Natural killer cell treated with Interleukin-12 subunit alpha and Interleukin-12 subunit beta and Interleukin-15 and Interleukin-18, amount 100 ng/mL, for 72 hours (primary cell): ENCODE measurements around the gene CLDN18. TPM values are rescaled to one million over a fixed set of nuclear protein-coding genes. Genes with fewer than 3 reads are reported as not detected.

Source experiments
- ATAC-seq, 2 donors: fragments of 150-1000 bp; cut with Tn5 transposase in 1 of 2; sonication (Bioruptor Pico), chemical (Tn5 transposase) in 1 of 2; 2 replicates each; pipeline ENCODE4 v1.10.0; 2021
- DNase-seq: peaks from one replicate; pipeline ENCODE4 v3.0.0; 2022; ENCODE audit warnings: low spot score
- H3K27ac Mint-ChIP-seq, 2 donors: 1 replicate in 1 of 2; 2 replicates in 1 of 2; pipeline ENCODE4 v1.8.0; 2022; ENCODE audit warnings: mixed read lengths in 2 of 2, mild to moderate bottlenecking in 1 of 2, moderate library complexity in 1 of 2
- H3K27me3 Mint-ChIP-seq, 2 donors: 1 replicate in 1 of 2; 2 replicates in 1 of 2; pipeline ENCODE4 v1.8.0; 2022; ENCODE audit warnings: mixed read lengths in 2 of 2
- H3K36me3 Mint-ChIP-seq: one replicate; pipeline ENCODE4 v1.8.0; 2022; ENCODE audit warnings: mixed read lengths
- H3K4me1 Mint-ChIP-seq, 2 donors: 1 replicate in 1 of 2; 2 replicates in 1 of 2; pipeline ENCODE4 v1.8.0; 2022; ENCODE audit warnings: low read depth in 2 of 2, mixed read lengths in 2 of 2, mild to moderate bottlenecking in 1 of 2
- H3K4me3 Mint-ChIP-seq: one replicate; pipeline ENCODE4 v1.8.0; 2022; ENCODE audit warnings: mixed read lengths
- H3K9me3 Mint-ChIP-seq: 2 replicates; pipeline ENCODE4 v1.8.0; 2022; ENCODE audit warnings: mixed read lengths
- total RNA-seq, 2 donors: library from RNA; stranded (reverse); gene quantifications; one replicate each; pipeline ENCODE4 v1.2.3, GENCODE V29; 2022

CLDN18 gene
- total RNA-seq, 2 donors from 2014 or later, result not detected

DNA sequence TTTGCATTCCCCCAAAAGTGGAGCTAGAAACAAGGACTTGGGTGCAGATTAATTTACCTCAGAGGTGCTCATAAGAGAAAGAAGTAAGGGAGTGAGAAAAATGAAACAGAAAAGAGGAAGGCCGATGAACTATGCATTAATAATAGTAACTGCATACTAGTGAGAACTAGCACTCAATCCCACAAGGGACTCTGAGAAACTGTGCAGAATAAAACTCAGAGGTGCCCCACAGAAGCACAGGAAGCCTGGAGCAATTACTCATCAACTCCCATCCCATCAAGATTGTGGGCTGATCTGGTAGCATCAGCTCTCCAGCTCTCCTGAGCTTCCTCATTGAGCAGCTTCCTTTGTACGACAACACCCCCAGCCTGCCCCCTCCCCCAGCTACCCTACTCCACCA, 50.8 kb downstream of the CLDN18 start:
- H3K4me3 Mint-ChIP-seq, result no peak overlapping the region
- ATAC-seq (no peak), DNase-seq (peak; percentile 23)
- H3K27ac Mint-ChIP-seq, result no peak overlapping the region
- no peaks in the 10 kb centered on the region for H3K4me1 Mint-ChIP-seq
- H3K27me3 Mint-ChIP-seq, result peaks cover 5 to 15% of the 10 kb centered on the region in 2 donors
- H3K36me3 Mint-ChIP-seq, result no peaks in the 10 kb centered on the region
- no peaks in the 10 kb centered on the region for H3K9me3 Mint-ChIP-seq

DNA sequence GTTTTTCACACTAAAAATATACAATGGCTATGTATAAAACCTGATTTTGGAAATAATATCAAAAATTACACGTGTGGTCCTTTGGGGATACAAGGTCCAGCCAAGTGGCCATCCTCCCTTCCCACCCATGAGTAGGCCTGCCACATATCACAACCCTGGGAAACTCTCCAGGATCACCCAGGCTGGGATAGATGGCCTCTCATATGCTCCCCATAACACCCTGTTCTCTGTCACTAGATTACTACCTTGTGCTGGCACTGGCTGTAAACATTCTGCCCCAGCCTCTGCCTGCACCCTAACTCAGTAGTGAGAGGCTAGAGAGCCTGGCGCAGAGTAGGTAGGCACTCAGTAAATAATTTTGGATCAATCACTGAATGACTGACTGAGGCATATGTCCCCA, 52.1 kb downstream of the CLDN18 start:
- Mint-ChIP-seq H3K36me3 (no peaks in the 10 kb centered on the region), H3K9me3 (no peaks in the 10 kb centered on the region), H3K4me1 (peaks cover 5 to 9% of the 10 kb centered on the region in 2 donors), H3K27ac (no peak overlapping the region), H3K27me3 (peaks cover 2 to 7% of the 10 kb centered on the region in 2 donors), H3K4me3 (no peak overlapping the region)
- DNase-seq (no peak), ATAC-seq (no peak)

DNA sequence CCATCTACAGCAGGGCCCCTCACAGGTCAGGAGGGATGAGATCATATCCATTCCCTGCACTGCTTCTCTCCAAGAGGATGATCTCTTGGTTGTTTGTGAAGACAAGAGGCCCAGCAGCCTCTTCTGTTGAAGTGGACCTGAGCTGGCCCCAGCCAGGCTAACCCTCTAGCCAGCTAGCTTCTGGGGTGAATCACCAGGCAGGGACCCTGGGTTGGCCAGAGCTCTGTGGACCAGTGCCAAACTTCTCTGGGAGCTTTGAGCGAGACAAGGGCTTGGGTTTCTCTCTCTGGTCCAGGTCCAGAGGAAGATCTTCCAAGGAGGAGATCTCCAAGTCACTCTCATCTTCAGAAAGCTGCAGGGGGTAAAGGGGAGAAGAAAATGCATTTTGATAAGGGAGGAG, 52.7 kb downstream of the CLDN18 start:
- Mint-ChIP-seq H3K9me3 (no peaks in the 10 kb centered on the region), H3K4me1 (peaks cover 5 to 9% of the 10 kb centered on the region in 2 donors), H3K4me3 (no peak overlapping the region), H3K27ac (no peak overlapping the region), H3K27me3 (peaks cover 2 to 7% of the 10 kb centered on the region in 2 donors), H3K36me3 (no peaks in the 10 kb centered on the region)
- DNase-seq (peak; percentile 31), ATAC-seq (no peak)

DNA sequence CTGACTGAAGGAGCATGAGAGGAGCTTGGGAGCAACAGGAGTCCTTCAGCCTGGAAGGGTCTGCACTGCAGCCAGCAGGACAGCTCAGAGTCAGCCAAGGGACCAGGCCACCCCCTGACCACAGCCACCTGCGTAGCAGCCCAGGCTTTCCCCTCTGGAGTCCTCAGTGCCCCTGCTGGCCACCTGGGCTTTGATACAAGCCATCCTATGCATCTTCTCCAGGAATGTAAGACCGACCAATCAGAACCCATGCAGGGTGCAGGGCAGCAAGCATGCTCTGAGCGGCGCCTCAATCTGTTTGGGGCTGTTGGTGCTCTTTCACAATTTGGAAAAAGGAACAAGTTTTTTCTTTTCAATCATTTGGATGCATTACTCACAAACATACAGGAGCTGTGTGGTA, 53.5 kb downstream of the CLDN18 start:
- Mint-ChIP-seq H3K36me3 (no peaks in the 10 kb centered on the region), H3K4me3 (no peak overlapping the region), H3K9me3 (no peaks in the 10 kb centered on the region), H3K4me1 (peaks cover 5 to 9% of the 10 kb centered on the region in 2 donors), H3K27ac (no peak overlapping the region), H3K27me3 (peaks cover 2 to 4% of the 10 kb centered on the region in 2 donors)
- DNase-seq (no peak), ATAC-seq (no peak)

DNA sequence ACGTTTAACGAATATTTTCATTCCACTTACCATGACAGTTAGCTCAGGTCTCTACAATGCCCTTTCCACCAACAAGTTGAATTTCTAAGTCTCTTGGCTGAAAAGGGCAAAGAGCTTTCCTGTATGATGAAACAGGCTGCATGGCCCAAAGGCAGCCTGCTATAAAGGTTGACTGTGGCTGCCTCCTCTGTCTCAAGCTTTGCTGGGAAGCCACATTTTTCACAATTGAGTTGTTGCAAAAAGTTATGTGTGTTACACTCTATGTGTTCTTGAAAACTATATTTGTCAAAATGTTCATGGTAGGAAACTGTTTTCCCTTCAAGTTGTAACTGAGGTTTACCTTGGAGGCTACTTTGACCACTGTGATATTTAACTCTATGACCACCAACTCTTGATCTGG, 56.0 kb downstream of the CLDN18 start:
- DNase-seq, result no peak
- ATAC-seq, result peak; percentile 51 to 55
- Mint-ChIP-seq H3K9me3 (no peaks in the 10 kb centered on the region), H3K27ac (peak overlapping the region; percentile 54 to 74), H3K27me3 (peaks cover 2 to 14% of the 10 kb centered on the region in 2 donors), H3K36me3 (no peaks in the 10 kb centered on the region), H3K4me3 (peak overlapping the region; percentile 1), H3K4me1 (peaks cover 5 to 9% of the 10 kb centered on the region in 2 donors)

DNA sequence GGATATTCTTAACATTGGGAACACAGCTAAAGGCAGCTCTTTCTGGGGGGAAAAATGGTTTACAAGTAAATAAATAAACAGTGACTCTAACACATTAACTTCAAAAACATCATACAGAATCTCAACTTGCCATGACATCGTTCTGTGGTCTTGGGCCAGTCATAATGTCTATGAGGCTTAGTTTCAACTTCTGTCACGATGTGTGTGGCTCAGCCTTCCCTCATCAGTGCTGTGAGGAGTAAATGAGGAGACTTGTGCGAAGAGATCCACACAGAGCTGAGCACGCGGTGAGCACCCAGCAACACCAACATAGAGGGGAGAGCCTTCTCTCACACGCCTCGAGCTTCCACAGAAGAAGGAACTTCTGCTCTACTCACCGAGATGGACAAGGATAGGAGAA, 56.4 kb downstream of the CLDN18 start:
- Mint-ChIP-seq H3K27me3 (peaks cover 2 to 14% of the 10 kb centered on the region in 2 donors), H3K4me3 (peak overlapping the region; percentile 1), H3K36me3 (no peaks in the 10 kb centered on the region), H3K27ac (peak overlapping the region; percentile 54 to 74), H3K4me1 (peaks cover 5 to 9% of the 10 kb centered on the region in 2 donors), H3K9me3 (no peaks in the 10 kb centered on the region)
- no peak for DNase-seq
- ATAC-seq, result peak; percentile 73 to 91

DNA sequence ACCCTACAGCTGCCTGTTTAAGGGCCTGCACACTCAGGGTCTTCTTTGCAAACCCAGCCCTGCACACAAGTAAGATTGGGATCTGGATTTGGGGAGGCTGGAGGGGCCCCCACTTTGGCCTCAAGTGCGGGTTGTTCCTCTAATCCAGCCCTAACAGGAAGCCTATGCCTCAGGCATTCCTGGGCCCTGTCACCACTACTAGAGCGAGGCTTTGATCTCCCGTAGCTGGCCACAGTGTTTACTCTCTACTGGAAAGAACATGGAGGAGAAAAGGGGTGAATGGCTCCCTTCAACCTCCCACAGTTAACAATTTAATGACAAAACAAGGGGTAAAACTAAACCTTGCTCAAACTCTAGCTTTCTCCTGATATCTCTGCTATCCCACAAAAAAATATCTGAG, 57.0 kb downstream of the CLDN18 start:
- H3K4me1 Mint-ChIP-seq, result peaks cover 5 to 9% of the 10 kb centered on the region in 2 donors
- no peaks in the 10 kb centered on the region for H3K9me3 Mint-ChIP-seq
- H3K27me3 Mint-ChIP-seq, result peaks cover 2 to 14% of the 10 kb centered on the region in 2 donors
- no peak overlapping the region for H3K27ac Mint-ChIP-seq
- DNase-seq (no peak), ATAC-seq (no peak)
- H3K36me3 Mint-ChIP-seq, result no peaks in the 10 kb centered on the region
- no peak overlapping the region for H3K4me3 Mint-ChIP-seq

DNA sequence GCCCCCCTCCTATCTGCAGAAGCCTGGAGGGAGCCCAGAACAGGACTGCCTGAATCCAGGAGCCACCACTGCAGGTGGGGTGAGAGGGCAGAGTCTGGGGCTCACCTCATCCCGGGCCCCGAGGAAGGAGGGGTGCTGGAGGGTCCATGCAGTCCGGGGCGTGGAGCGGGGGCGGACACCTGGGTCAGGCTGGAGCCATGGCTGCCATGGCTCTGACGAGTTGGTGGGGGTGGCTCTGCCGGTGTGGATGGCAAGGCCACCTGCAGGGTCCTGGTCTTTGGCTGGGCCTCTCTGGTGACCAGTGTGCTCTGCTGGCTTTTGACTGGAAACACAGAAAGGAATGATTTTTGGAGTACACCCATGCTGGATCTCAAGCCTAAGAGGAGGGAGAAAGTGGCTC, 58.1 kb downstream of the CLDN18 start:
- Mint-ChIP-seq H3K27me3 (peaks cover 5 to 15% of the 10 kb centered on the region in 2 donors), H3K4me1 (peaks cover 5 to 9% of the 10 kb centered on the region in 2 donors), H3K36me3 (no peaks in the 10 kb centered on the region), H3K27ac (no peak overlapping the region), H3K4me3 (no peak overlapping the region), H3K9me3 (no peaks in the 10 kb centered on the region)
- DNase-seq (no peak), ATAC-seq (no peak)

DNA sequence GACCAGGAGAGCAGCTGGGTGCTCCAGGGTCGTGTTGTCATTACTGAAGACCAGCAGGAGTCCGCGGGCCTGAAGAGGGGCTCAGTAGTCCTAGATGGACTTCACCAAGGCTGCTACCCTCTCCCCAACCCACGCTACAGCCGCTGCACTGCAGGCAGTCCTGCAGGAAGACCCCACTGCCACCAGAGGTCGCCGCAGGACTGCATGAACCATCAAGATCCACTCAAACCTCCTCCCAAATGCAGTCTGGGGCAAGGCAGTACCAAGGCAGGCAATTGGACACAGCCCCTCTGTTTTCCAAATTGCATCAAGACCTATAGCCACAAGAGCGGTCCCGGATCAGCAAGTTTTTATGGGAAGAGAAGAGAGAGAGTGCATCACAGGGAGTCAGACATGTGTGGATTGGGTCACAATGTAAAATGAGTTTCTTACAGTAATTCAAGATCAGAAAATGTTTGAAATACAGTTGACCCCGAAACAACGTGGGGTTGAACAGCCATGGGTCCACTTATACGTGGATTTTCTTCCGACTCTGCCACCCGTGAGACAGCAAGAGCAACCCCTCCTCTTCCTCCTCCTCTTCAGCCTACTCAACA, 58.7 kb downstream of the CLDN18 start:
- Mint-ChIP-seq H3K4me3 (no peak overlapping the region), H3K9me3 (no peaks in the 10 kb centered on the region), H3K27me3 (peaks cover 10 to 21% of the 10 kb centered on the region in 2 donors), H3K4me1 (peaks cover 5 to 9% of the 10 kb centered on the region in 2 donors), H3K36me3 (no peaks in the 10 kb centered on the region), H3K27ac (no peak overlapping the region)
- ATAC-seq (peak; percentile 55 to 74), DNase-seq (peak; percentile 71)

DNA sequence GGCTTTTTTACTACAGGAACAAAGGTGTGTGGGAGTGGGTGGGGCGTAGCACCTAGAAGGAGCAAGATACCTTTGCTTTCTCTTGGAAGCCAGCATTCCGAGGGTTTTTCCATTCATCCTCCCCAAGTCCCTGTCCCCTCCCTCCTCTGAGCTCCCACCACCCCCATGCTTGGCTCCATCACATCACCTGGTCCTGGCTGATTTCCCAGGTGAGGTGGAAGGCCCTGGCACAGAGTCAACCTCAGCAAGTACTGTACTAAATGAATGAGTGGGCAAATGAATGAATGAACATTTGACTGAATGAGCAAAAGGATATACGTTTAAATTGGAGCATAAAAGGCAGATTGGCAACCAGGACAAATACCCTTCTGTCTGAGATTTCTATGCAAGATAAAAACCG, 60.0 kb downstream of the CLDN18 start:
- Mint-ChIP-seq H3K36me3 (no peaks in the 10 kb centered on the region), H3K27me3 (peaks cover 10 to 31% of the 10 kb centered on the region in 2 donors), H3K27ac (no peak overlapping the region), H3K4me1 (peaks cover 5 to 9% of the 10 kb centered on the region in 2 donors), H3K4me3 (no peak overlapping the region), H3K9me3 (no peaks in the 10 kb centered on the region)
- ATAC-seq, result no peak
- DNase-seq, result no peak

DNA sequence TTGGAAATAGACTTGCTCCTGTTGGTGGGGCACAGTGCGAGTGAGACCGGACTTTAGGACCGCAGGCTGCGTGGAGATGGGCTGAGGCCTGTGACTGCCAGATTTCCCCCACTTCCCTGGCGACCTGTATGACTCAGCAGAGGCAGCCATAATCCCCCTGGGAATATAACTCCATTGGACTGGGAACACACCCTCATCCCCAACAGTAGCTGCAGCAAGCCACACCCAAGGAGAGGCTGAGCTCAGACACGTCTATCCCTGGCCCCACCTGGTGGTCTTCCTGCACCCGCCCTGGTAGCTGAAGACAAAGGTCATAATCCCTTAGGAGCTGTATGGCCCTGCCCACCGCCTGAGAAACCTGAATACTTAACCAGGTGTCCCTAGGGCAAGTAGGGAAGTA, 62.8 kb downstream of the CLDN18 start:
- Mint-ChIP-seq H3K27me3 (peaks cover 10 to 31% of the 10 kb centered on the region in 2 donors), H3K4me3 (no peak overlapping the region), H3K4me1 (no peaks in the 10 kb centered on the region), H3K36me3 (no peaks in the 10 kb centered on the region), H3K9me3 (no peaks in the 10 kb centered on the region), H3K27ac (no peak overlapping the region)
- ATAC-seq (no peak), DNase-seq (no peak)

DNA sequence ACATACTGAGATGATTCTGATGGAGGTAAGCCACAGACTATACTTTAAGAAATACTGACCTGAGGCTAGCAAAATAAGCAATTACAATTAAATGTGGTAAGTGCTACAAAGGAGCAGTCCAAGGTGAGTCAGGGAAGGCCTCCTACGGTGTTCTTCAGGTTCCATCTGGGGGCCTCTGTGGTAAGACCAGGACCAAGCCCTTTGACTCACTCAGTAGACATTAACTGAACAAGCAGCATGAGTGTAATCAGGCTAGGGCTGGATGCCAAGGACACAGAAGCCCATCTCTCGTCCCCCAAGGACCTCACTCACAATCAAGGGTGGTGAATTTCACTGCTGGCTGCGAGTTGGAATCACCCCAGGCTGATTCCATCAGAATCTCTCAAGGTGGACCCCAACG, 68.1 kb downstream of the CLDN18 start:
- Mint-ChIP-seq H3K4me3 (no peak overlapping the region), H3K4me1 (peaks cover 6 to 7% of the 10 kb centered on the region in 2 donors), H3K36me3 (no peaks in the 10 kb centered on the region), H3K27ac (no peak overlapping the region), H3K27me3 (peaks cover 14 to 19% of the 10 kb centered on the region in 2 donors), H3K9me3 (no peaks in the 10 kb centered on the region)
- no peak for ATAC-seq
- DNase-seq, result no peak

DNA sequence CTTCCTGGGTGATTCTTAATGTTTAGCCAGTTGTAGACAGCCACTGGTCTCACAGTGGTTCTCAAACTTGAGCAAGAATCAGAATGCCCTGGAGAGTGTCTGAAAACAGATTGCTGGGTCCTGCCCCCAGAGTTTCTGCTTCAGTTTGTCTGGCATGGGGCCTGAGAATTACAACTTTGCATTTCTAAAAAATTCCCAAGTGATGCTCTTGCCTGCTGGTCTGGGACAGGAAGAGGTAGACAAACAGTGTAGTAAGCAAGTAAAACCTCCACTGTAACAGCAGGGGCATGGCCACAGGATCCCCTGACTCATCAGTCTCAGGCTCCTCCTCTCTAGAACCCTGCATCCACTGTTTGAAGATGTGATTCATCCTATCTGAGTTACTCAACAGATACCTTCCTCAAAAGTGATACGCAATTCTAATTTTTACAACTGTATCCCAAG, 69.0 kb downstream of the CLDN18 start:
- no peak for DNase-seq
- peaks cover 6 to 7% of the 10 kb centered on the region in 2 donors for H3K4me1 Mint-ChIP-seq
- no peak overlapping the region for H3K27ac Mint-ChIP-seq
- H3K4me3 Mint-ChIP-seq, result no peak overlapping the region
- H3K27me3 Mint-ChIP-seq, result peaks cover 11 to 14% of the 10 kb centered on the region in 2 donors
- H3K9me3 Mint-ChIP-seq, result no peaks in the 10 kb centered on the region
- no peaks in the 10 kb centered on the region for H3K36me3 Mint-ChIP-seq
- no peak for ATAC-seq

DNA sequence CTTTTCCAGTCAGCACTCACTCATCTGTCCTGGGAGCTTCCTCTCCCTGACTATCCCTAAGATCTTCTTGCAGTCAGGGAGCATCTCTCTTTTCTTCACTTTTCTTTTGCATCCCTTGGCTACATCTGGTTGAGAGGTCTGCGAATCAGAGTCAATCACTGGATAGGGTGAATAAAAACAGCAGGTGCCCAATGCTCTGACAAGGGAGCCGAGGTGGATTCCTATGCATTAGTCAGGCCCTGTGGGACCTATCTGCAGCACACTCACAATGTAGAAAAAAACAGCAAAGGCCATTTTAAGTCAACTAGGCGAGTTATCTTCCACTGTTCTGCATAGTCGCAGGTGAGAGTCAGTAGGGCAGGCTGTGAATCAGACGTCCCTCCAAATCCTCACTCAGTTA, 69.9 kb downstream of the CLDN18 start:
- no peak overlapping the region for H3K4me3 Mint-ChIP-seq
- H3K27me3 Mint-ChIP-seq, result peaks cover 7 to 11% of the 10 kb centered on the region in 2 donors
- no peak overlapping the region for H3K27ac Mint-ChIP-seq
- DNase-seq, result no peak
- no peaks in the 10 kb centered on the region for H3K9me3 Mint-ChIP-seq
- ATAC-seq, result no peak
- peaks cover 6 to 7% of the 10 kb centered on the region in 2 donors for H3K4me1 Mint-ChIP-seq
- no peaks in the 10 kb centered on the region for H3K36me3 Mint-ChIP-seq
